Stimulated activated CD8-positive, alpha-beta memory T cell treated with anti-CD3 and anti-CD28 coated beads, Interleukin-4, amount 100 ng/mL, for 48 hours (primary cell): ENCODE measurements around the gene GAS2L1.
A peak's percentile ranks its signal among the peaks of the same experiment; 100 is the strongest.

Experiments used
- DNase-seq: peaks from one replicate; pipeline ENCODE4 v3.0.0-alpha.2; 2020

The GAS2L1 gene

DNA sequence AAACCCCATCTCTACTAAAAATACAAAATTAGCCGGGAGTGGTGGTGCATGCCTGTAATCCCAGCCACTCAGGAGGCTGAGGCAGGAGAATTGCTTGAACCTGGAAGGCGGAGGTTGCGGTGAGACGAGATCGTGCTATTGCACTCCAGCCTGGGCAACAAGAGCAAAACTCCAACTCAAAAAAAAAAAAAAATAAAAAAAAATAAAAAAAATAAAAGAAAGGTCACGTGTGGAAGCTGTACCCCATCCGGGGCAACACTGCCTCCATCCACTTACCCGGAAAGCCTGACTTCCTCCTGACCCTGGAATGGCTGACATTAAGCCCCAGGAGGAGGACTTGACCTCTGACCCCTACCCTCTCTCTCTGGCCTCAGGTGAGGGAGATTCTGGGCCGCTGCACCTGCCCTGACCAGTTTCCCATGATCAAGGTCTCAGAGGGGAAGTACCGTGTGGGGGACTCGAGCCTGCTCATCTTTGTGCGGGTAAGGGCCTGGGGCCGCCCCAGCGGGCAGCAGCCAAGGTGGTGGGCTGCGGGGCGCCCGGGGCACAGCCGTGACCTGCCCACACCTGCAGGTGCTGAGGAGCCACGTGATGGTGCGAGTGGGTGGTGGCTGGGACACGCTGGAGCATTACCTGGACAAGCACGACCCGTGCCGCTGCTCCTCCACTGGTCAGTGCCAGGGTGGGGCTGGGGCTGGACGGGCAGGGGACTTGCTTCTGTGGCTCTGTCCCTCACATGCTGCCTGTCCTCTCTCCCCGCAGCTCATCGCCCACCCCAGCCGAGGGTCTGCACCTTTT is 3.8 kb downstream of the GAS2L1 start:
- DNase-seq = no peak

DNA sequence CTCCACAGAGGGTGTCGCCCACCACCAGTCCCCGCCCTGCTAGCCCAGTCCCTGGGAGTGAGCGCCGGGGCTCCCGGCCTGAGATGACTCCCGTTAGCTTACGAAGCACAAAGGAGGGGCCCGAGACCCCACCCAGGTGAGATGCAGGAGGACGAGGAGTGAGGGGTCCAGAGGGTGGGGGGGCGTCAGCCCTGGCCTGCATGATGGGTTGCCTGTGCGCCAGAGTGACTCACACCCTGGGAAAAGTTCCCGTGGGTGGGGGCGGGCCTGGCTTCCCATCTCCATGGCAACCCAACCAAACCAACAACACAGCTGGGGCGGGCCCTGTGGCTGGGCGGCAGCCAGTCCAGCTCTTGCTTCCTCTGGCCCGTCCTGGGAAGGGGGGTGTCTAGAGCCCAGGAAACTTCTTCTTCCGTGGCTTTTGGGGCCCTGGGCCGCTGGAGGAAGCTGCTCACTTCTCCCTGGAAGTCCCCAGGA is 4.5 kb downstream of the GAS2L1 start:
- DNase-seq = peak; percentile 80

GRCh38 chr22:29311464-29312217 is 5.2 kb downstream of the GAS2L1 start:
- no peak for DNase-seq

GRCh38 chr22:29312218-29313125 is 6.0 kb downstream of the GAS2L1 start:
- DNase-seq = no peak

DNA sequence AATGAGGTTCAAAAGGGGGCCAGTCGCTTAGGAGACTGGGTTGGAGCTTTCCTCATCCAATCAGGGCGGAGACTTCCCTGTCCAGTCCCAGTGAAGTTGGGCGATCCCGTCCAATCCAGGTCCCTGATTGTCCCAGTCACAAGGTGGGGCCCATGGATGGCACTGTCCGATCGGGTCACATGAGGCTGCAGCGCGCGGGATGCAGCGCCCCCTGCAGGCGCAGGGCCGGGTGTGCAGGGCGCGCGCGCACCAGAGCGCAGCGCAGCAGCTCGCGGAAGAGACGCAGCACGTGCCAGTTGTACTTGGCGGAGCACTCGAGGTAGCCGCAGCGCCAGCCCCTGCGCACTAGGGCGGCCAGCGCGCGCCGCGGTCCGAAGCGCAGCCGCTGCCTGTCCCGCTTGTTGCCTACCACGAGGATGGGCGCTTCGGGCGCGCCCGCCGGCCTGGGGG is 6.7 kb downstream of the GAS2L1 start:
- peak; percentile 53 for DNase-seq

- DNase-seq = no peak
Measured at GRCh38 chr22:29313576-29314466, 7.4 kb downstream of the GAS2L1 start.

- no peak for DNase-seq
Measured at GRCh38 chr22:29314537-29315285, 8.3 kb downstream of the GAS2L1 start.

DNA sequence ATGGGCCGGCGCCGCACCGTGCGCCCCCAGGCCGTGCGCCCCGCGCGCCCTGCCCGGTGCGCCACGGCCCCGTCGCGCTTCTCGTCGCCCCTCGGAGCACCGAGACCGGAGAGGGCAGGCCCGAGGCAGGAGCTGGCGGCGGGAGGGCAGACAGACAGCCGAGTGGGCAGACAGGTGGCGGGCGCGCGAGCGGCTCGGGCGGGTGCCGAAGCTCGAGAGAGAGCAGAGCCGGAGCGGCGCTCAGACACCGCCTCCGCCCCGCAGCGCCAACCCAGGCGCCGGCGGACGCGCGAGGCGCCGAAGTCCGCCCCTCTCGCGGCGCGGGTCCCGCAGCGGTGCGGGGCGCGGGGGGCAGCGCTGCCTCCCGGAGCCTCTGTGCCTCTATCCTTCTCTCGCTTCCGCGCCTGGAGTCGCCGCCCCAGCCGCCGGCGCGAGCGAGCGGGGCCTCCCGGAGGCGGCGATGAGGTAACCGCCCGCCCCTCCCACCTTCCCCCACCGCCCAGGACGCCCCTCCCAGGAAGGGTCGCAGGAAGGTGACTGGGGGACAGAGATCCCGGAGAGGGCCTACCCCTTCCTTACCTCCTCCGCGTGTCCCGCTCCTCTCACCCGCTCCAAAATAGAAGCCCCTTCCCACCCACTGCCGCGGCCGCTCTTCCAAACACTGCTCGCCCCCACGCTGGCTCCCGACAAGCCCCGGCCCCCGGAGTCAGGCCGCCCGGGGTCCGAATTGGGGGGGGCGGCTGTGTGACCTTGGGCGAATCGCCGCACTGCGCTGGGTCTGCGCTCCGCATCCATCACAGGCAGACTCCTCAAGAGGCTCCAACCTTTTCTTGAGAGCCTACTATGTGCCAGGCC is 9.1 kb downstream of the GAS2L1 start, which contains the start of gene RASL10A:
TSS of gene RASL10A (minus strand) at position 412 of the 855 bp plus-strand sequence. CDS start 451 bp downstream, outside the sequence.
- no peak for DNase-seq

GRCh38 chr22:29316141-29316828 is 9.8 kb downstream of the GAS2L1 start:
- no peak for DNase-seq

GRCh38 chr22:29317827-29318454 is 11.5 kb downstream of the GAS2L1 start:
- no peak for DNase-seq

DNA sequence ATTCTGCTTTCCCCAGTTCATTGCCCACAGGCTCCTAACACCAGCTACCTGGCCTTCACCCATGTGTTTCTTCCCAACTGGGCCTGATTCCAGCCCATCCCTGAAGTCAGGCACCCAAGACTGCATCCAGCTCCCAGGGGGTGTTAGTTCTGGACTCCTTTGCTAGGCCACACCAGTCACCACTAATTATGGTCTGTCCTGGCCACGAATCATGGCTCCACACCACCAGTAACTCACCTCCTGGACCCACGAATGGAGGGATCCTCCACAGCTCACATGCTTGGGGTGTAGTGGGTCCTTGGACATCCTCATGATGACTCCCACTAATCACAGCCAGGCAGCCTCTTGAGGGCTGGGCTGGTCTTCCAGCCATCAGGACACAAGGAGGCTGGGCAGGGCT is 12.6 kb downstream of the GAS2L1 start:
- no peak for DNase-seq

GRCh38 chr22:29320546-29320945 is 14.1 kb downstream of the GAS2L1 start:
- no peak for DNase-seq

DNA sequence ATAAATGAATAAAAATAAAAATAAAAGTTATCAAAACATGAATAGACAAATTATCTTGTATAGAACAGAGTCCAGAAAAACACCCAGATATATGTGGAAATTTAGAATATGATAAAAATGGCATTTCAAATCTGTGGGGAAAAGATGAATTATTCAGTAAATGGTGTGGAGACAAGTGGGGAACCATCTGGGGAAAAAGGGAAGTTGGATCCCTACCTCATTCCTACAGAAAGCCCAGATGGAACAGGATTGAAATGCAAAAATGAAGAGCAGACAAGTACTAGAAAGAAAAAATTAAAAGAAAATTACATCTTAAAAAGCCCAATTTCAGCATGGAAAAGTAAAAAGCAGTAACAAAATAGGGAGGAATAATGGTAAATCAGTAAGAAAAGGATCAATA is 17.2 kb downstream of the GAS2L1 start:
- no peak for DNase-seq

DNA sequence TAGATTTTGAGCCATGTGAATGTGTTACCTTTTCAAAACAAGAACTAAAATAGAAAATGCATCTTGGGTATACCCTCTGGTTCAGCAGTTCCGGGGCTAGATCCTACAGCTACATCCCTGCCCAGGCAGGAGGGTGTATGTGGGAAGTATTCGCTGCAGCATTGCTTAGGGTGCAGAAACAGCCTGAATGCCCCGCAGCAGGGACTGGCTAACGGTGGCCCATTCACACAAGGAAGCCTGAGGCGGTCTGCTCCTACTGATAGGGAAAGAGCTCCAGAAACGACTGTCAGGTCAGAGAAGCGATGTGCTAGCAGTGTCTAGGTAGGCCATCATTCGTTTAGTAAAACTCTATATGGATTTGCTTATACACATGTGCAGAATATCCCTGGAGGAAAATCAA is 18.9 kb downstream of the GAS2L1 start:
- no peak for DNase-seq

- no peak for DNase-seq
Measured at GRCh38 chr22:29325785-29326315, 19.4 kb downstream of the GAS2L1 start.

DNA sequence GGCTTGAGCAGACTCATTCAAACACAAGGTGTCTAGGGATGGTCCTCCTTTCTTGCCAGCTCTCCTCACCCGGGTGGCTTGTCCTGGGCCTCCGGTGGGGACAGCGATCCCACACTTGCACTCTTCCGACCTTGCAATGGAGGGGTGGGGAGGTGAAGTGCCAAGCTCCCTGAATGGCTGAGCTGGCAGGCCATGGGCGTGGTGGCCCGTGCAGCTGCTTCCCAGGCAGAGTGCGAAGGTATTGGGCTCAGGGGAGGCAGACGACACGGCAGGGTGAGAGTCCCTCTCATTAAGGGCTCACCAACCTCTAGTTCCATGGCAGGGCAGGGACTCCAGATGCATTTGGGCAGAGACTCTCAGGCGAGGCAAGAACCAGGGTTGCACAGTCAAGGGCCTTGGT is 20.0 kb downstream of the GAS2L1 start:
- no peak for DNase-seq

DNA sequence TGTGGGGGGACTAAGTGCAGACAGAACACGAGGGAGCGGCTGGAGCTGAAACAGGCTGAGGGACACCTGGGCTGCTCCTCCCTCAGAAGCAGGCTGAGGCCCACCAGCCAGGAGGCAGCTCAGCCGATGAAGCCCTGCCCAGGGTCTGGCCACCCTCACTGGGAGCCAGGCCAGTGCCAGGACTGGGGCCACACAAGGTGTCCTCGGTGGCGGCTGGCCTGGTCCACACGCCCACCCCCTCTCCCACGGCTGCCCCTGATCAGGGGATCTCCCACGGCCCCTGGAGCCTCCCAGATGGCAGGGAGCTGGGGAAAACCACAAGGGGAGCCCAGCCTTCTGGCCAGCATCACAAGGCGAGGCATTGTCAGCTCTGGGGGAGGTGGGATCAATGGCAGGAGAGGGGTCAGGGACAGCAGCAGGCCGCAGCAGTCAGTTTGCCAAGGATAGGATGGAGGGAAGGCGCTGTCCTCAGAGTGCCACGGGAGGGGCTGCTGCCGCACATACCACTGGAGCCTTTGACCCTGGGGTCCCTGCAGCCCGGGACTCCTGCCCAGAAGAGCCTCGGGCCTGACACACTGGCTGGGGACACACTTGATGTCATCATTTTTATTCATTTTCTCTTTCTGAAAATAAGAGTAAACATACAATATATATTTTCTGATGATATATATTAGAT is 20.8 kb downstream of the GAS2L1 start:
- no peak for DNase-seq

DNA sequence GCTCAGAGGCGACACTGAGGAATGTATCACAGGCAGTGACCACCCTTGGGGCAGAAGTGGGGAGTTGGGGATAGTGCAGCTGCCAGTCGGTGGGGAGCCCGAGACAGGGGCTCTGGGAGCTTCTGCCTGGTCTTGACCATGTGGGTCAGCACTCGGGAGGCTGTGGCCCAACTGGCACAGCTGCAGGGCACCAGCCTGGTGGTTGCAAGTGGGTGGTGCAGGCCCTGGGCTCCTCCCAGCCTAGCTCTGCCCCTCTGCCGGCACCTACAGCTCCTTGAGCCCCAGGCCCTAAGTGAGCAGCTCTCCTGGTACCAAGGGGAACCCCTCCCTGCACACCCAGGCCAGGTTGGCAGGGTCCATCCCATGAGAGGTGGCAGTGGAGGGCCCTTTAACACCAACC is 21.6 kb downstream of the GAS2L1 start:
- DNase-seq = no peak
